RWPE2 (cell line): ENCODE results near the gene NAA38.
A peak's percentile ranks its signal among the peaks of the same experiment; 100 is the strongest.

Experiments
- ATAC-seq: fragments of 200-7000 bp; cut with Tn5 transposase; 3 replicates; pipeline ENCODE4 v1.9.1; 2021; ENCODE audit warnings: low read depth
- DNase-seq: peaks from one replicate; pipeline ENCODE4 v3.0.0-alpha.2; 2020; ENCODE audit warnings: low spot score
- H3K27ac ChIP-seq: fragments of 450-650 bp; 2 replicates; pipeline ENCODE4 v1.5.1; 2017; ENCODE audit warnings: mild to moderate bottlenecking; ENCODE audit not compliant: poor library complexity, severe bottlenecking
- H3K27me3 ChIP-seq: fragments of 250-450 bp; sonication (Bioruptor Pico); 2 replicates; pipeline ENCODE4 v1.5.1; 2021; ENCODE audit warnings: mild to moderate bottlenecking, moderate library complexity; ENCODE audit not compliant: insufficient read depth, poor library complexity, severe bottlenecking
- H3K36me3 ChIP-seq: fragments of 250-450 bp; sonication (Bioruptor Pico); 2 replicates; pipeline ENCODE4 v1.5.1; 2020; ENCODE audit warnings: low read depth, mild to moderate bottlenecking, moderate library complexity
- H3K4me1 ChIP-seq: fragments of 250-450 bp; sonication (Bioruptor Pico); 2 replicates; pipeline ENCODE4 v1.5.1; 2021; ENCODE audit warnings: mild to moderate bottlenecking, moderate library complexity; ENCODE audit not compliant: insufficient read depth, poor library complexity, severe bottlenecking
- H3K4me3 ChIP-seq: fragments of 250-450 bp; sonication (Bioruptor Pico); 2 replicates; pipeline ENCODE4 v1.5.1; 2021; ENCODE audit warnings: mild to moderate bottlenecking, moderate library complexity; ENCODE audit not compliant: severe bottlenecking
- H3K9me3 ChIP-seq: fragments of 250-450 bp; sonication (Bioruptor Pico); 2 replicates; pipeline ENCODE4 v1.5.1; 2021; ENCODE audit warnings: mild to moderate bottlenecking, moderate library complexity; ENCODE audit not compliant: severe bottlenecking
- CTCF ChIP-seq: fragments of 450-650 bp; IDR thresholded peaks from one replicate; pipeline ENCODE4 v1.5.1; 2017; ENCODE audit warnings: mild to moderate bottlenecking, moderate library complexity; ENCODE audit not compliant: poor library complexity, severe bottlenecking

The NAA38 gene

GRCh38 chr17:7841915-7842379 lies 15.4 kb downstream of the NAA38 start:
- peaks cover 21% of the 10 kb centered on the region for H3K36me3 ChIP-seq
- peak overlapping the region; percentile 97 for H3K27ac ChIP-seq
- DNase-seq, result peak; percentile 90
- ATAC-seq, result peak; percentile 24
- peak; percentile 15 for TF ChIP-seq CTCF
- H3K4me3 ChIP-seq, result peak overlapping the region; percentile 46
- no peaks in the 10 kb centered on the region for H3K9me3 ChIP-seq
- H3K27me3 ChIP-seq, result no peaks in the 10 kb centered on the region
- peaks cover 20% of the 10 kb centered on the region for H3K4me1 ChIP-seq

DNA sequence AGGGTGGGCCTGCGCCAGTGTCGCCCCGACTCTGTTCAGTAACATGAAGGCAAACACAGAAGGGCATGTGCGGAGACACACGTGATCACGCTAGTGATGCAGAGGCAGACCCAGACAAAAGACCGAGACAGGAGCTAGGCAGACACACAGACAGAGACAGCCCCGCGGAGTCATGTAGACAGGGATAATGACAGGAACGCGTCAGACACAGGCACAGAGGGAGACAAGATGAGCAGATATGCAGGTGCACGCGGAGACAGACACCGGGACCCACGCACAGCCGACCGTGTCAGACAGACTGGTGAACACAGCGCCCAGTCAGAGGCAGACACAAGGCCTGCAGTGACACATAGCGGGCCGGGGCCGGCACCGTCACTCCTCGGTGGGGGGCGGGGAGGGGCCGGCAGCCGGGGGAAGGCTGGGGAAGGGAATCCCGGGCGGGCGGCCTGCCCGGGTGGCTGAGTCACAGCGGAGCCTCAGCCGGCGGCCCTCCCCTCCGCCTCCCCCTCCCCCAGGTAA lies 15.9 kb downstream of the NAA38 start:
- peak; percentile 88 for DNase-seq
- Histone ChIP-seq H3K27ac (peak overlapping the region; percentile 97), H3K4me3 (peak overlapping the region; percentile 46), H3K36me3 (peaks cover 20% of the 10 kb centered on the region), H3K27me3 (no peaks in the 10 kb centered on the region), H3K9me3 (no peaks in the 10 kb centered on the region), H3K4me1 (peaks cover 21% of the 10 kb centered on the region)
- TF ChIP-seq CTCF, result peak; percentile 56
- peak; percentile 16 for ATAC-seq

DNA sequence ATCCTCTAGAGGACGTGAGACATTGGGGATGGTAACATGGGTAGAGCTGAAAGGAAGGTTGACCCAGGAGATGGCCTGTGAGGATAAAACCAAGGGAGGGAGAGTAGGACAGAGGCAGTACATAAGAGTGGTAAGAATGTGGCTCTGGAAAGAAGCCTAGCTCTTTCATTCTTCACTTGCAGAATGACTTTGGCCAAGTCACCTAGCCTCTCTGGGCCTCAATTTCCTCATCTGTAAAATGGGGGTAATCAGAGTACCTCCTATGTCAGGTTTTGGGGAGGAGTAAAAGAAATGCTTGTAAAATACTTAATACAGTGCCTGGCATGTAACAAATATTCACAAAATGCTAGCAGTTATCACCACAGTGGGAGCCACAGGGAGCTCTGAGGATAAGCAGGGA lies 16.5 kb downstream of the NAA38 start:
- Histone ChIP-seq H3K4me1 (peaks cover 21% of the 10 kb centered on the region), H3K4me3 (peak overlapping the region; percentile 46), H3K27me3 (no peaks in the 10 kb centered on the region), H3K36me3 (peaks cover 20% of the 10 kb centered on the region), H3K9me3 (no peaks in the 10 kb centered on the region), H3K27ac (peak overlapping the region; percentile 97)
- TF ChIP-seq CTCF, result no peak
- ATAC-seq (no peak), DNase-seq (no peak)

DNA sequence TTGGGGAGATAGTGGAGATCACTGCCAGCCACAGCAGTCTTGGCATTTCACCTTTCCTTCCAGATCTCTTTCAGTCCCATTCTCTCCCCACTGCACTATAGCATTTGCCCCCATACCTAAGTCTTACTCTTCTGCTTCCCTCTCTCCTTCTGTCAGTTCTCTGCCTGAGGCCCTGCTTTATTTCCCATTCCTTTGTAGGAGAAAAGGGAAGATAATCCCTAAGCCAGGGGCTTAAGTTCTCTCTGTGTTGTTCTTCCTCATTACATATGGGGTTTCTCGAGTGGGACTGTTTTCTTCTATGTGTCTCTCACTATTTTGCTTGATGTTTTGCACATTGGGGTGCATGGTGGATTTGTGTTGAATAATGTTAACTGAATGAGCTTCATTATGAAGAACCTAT lies 16.9 kb downstream of the NAA38 start:
- H3K9me3 ChIP-seq, result no peaks in the 10 kb centered on the region
- TF ChIP-seq CTCF, result no peak
- no peak overlapping the region for H3K4me3 ChIP-seq
- ATAC-seq (no peak), DNase-seq (no peak)
- peaks cover 21% of the 10 kb centered on the region for H3K4me1 ChIP-seq
- H3K27me3 ChIP-seq, result no peaks in the 10 kb centered on the region
- peak overlapping the region; percentile 97 for H3K27ac ChIP-seq
- peaks cover 17% of the 10 kb centered on the region for H3K36me3 ChIP-seq

DNA sequence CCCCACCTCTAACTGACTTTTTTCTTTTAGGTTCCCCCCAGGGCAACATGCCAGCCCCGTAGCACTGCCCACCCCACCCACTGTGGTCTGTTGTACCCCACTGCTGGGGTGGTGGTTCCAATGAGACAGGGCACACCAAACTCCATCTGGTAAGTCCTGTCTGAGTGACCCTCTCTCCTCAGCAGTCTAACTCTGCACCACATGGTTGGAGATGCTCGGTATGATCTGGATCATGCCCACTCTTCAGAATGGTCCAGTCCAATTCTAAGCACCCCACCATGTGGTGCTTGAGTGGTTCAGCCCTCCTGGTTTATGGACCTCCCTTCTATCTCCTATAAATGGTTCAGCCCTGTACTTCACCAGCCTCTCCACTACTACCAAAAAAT lies 17.5 kb downstream of the NAA38 start:
- Histone ChIP-seq H3K4me1 (peaks cover 21% of the 10 kb centered on the region), H3K27ac (peak overlapping the region; percentile 97), H3K9me3 (no peaks in the 10 kb centered on the region), H3K4me3 (no peak overlapping the region), H3K36me3 (peaks cover 12% of the 10 kb centered on the region), H3K27me3 (no peaks in the 10 kb centered on the region)
- ATAC-seq, result no peak
- no peak for DNase-seq
- no peak for TF ChIP-seq CTCF
